Ecto neural progenitor cell (in vitro differentiated cells): ENCODE results near the gene FBXL19.

ENCODE experiments used
- DNase-seq: peaks from one replicate; pipeline ENCODE4 v3.0.0-alpha.2; 2018; ENCODE audit warnings: low spot score

Gene FBXL19

DNA sequence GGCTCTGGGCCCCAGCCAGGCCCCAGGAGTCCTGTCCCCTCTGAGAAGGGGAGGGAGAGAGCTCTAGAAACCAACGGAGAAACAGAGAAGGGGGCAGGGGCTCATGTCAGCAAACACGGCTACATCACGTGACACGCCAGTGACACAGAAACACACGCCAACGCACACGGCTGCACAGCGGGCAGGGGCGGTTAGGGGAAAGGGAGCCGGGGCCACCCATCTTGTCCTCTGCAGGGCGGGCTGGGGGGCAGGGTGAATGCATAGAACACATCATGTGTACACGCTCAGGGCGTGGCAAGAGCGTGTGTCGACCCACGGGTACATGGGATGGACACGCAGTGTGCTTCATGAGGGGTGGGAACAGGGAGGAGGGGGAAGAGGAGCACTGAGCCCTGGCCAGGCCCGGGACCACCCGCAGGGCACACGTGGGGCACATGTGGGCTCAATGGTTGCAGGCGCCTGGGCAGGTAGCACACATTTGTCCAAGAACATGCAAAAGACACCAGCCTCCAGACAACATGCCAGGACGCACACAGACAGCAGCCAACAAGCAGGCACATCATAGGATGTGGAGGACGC is 66.2 kb downstream of the FBXL19 start:
- DNase-seq = no peak

DNA sequence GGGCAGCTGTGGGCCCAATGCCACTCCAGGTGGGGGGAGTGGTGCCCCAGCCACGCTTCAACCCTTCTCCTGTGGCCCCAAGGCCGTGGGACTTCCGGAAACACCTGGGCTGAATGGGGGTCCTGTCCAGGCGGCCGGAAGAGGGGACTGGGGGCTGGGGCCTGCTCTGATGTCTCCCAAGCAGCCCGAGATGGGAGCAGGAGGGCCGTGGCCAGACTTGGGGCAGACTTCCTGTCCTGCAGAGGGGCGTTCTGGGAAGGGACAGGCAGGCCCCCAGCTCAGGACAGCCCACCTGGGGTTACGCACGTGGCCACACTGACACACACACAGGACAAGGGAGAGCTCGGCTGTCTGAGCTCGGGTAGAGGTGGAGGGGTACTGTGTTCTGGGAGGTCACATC is 66.7 kb downstream of the FBXL19 start:
- no peak for DNase-seq

- DNase-seq = no peak
Observed at GRCh38 chr16:30991052-30991451, 67.7 kb downstream of the FBXL19 start.

DNA sequence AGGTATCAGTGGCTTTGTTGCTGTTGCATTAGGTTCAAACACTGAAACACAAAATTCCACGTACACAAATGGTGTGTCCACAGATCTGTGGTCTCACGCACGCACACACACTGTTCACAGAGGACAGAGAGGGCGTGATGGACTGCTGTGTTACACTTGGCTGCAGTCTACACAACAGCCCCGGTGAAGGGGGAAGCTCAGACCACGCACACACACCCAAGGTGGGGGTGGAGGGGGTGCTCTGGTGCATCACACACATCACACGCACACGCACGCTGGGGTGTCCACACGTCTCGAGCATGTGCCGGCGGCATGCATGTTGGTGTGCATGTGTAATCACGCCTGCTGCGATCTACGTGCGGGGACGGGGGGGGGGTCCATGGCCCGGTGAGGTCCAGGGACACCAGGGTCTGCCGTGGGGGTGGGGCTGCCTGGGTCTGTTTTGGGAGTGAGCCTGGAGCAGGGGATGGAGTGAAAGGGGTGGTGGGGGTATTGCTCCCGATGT is 69.0 kb downstream of the FBXL19 start:
- DNase-seq = no peak

- no peak for DNase-seq
Observed at GRCh38 chr16:30992931-30993816, 69.8 kb downstream of the FBXL19 start.

GRCh38 chr16:30995927-30996323 is 72.6 kb downstream of the FBXL19 start:
- no peak for DNase-seq

DNA sequence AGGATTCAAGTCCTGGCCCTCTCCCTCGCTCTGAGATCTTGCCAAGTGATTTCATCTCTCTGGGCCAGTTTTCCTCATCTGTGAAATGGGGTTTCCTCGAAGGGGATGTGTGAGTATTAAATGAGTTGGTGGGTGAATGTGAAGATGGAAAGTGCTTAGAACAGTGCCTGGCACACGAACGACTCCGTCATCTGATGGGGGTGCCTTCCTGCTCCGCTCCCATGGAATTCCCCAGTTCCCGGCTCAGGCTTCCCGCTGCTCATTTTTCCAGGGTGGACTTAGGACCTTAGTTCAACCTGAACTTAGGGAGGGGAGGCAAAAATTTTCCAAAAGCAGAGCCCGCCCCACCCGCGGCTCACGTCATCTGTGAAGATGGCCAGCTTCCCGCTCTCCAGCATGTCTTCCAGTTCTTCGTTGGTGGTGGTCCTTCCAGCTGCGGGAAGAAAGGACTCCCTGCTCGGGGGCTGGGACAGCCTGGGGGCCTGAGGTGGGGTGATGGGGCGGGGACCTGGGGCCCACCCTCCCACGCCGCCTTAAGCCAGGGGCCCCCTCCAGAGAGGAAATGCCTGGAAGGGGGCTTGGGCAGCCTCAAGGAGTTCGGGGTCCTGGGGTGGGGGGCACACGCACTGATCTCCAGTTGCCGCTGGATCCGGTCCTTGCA is 73.1 kb downstream of the FBXL19 start:
- no peak for DNase-seq

DNA sequence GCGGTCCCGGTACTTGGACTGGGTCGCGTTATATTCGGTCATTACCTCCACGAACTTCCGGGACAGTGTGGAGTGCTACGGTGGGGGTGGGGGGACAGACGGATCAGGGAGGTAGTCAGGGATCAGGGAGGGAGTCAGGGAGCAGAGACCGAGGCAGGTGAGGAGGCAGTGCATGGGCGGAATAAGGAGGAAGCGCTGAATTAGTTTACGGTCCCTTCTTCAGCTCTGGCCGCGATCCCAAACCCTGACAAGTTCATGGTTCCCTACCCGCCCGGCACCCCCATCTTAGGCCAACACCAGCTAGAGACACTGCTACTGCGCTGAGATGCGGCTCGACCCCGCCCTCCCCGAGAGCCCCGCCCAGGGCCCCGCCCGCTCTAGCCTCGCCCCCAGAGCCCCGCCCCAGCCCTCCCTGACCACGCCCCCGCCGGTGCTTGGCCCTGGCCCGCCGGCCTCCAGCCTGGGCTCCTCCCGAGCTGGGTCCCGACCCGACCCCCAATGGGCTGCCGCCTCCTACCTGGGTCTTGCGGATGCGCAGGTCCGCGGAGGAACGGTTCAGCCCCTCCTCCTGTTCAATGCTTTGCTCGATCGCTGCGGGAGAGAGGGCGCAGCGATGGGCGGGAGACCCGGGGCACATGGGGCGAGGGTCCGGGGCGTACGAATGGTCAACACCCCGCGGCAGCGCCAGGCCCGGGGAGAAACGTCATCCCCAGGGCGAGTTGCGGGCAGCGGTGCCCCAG is 73.8 kb downstream of the FBXL19 start:
- DNase-seq = peak; percentile 84

GRCh38 chr16:30997725-30998711 is 74.6 kb downstream of the FBXL19 start:
- DNase-seq = no peak
